ENCODE data around the gene SV2C.

SV2C gene

DNA sequence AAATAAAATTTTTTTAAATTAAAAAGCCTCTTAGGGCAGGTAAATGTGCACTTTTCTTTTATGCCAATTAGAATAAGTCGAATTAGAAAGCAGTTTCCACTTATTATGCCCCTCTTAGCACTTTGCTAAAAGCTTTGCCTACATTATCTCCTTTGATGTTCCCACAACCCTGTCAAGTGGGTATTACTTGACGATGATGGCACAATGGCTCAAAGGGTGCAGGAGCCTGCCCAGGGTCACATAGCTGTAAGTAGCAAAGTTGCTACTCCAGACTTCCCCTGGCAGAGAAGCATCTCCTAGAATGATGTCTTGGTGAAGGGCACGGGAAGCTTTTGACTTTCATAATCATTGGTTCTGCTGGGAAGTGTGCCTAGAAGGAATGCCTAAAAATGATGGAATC, 301.5 kb downstream of the SV2C start:
- DNase-seq (ENCODE audit: low spot score), result no peak

DNA sequence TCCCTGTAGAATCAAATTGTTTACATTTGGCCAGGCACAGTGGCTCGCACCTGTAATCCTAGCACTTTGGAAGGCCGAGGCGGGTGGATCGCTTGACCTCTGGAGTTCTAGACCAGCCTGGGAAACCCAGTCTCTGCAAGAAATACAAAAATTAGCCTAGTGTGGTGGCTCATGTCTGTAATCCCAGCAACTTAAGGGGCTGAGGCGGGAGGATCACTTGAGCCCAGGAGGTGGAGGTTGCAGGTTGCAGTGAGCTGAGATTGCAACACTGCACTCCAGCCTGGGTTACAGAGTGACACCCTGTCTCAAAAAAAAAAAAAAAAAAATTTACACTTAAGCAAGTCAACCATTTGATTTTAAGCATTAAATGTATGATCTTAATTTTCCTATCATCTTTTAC, 302.4 kb downstream of the SV2C start:
- no peak for DNase-seq (ENCODE audit: low spot score)

DNA sequence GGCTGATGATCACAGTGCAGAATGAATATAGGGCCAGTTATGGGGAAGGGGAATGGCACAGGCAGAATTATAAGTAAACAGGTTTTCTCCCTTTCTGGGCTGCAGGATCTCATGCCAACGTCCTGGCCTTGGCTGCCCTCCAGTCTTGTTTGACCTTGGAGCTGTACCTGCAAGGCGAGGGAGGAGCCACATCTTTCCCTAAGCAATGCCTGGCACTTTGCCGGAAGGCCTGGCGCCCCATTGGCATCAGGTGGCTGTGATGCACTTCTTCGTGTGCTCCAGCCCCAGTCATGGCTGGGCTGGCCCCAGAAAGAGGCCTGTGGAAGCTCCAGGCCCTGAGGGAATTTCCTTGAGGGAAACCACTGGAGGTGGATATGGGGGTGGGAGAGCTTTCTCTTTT, 303.2 kb downstream of the SV2C start:
- no peak for DNase-seq (ENCODE audit: low spot score)

DNA sequence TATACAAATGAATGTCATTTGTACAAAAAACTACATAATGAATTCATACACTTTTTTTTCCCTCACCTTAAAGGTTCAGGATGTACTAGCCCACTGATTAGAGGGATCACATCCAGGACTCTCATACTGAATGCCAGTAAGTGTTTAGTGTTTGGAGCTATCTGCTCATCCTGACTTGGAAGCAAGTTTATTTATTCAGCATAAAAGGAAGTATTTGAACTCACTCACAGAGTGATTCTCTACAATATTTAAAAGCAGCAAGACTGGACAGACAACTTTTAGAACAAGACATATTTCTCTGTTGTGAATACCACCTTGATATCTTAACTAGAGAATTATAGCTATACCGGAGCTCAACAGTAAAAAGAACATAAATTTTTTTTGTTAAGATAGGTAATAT, 305.1 kb downstream of the SV2C start:
- no peak for DNase-seq (ENCODE audit: low spot score)

- no peak for DNase-seq (ENCODE audit: low spot score)
These were observed 305.8 kb downstream of the SV2C start for GRCh38 chr5:76388791-76389512.

- DNase-seq (ENCODE audit: low spot score), result no peak
These were observed 306.5 kb downstream of the SV2C start for GRCh38 chr5:76389513-76390154.

DNA sequence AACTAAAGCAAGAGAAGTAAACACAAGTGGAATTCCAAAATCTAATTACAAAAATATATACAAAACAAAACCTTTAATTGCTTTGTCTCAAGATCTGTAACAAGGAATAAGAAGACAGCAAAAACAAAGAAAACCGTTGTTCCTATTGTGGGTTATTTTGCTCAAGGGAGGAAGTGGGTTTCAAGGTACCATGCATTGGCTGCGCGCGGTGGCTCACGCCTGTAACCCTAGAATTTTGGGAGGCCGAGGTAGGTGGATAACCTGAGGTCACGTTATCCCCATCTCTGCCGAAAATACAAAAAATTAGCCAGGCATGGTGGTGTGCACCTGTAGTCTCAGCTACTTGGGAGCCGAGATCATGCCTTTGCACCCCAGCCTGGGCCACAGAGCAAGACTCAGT, 307.8 kb downstream of the SV2C start:
- DNase-seq (ENCODE audit: low spot score), result no peak

- no peak for DNase-seq (ENCODE audit: low spot score)
These were observed 310.0 kb downstream of the SV2C start for GRCh38 chr5:76393035-76393680.

- DNase-seq (ENCODE audit: low spot score), result no peak
These were observed 314.0 kb downstream of the SV2C start for GRCh38 chr5:76397200-76397599.

DNA sequence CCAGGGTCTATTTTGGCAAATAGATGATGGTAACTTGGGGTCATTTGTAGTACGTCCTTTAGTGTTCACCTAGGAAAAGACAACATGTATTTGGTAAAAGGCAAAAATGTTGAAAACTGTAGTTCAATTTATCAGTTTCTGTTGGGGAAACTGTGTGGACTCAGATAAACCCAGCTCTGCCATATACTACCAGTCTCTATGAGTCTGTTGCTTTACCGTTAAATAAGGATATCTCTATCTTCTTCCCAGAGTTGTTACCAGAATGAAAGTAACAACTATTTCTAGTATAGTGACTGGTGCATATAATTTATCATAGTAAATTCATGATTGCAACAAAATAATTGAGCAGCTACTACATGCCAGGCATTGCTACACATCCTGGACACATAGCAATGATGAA, 316.1 kb downstream of the SV2C start:
- DNase-seq (ENCODE audit: low spot score), result no peak

GRCh38 chr5:76400466-76400865, 317.3 kb downstream of the SV2C start:
- no peak for DNase-seq (ENCODE audit: low spot score)

DNA sequence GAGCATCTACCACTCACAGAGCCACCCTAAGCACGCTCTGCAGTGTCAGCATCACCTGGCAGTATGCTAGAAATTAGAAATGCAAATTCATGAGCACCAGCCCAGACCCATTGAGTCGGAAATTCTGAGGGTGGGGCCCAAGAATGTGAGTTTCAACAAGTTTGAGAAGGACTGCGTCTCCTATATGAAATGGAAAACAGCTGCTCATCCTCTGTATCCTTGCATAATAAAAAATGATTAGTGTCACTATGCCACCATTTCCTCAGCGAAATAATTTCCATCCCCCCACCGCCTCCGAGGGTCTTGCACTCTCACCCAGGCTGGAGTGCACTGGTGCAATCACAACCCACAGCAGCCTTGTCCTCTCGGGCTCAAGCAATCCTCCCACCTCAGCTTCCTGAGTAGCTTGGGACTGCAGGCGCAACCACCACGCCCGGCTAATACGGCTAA, 318.6 kb downstream of the SV2C start:
- no peak for DNase-seq (ENCODE audit: low spot score)

GRCh38 chr5:76402251-76402885, 319.2 kb downstream of the SV2C start:
- no peak for DNase-seq (ENCODE audit: low spot score)

DNA sequence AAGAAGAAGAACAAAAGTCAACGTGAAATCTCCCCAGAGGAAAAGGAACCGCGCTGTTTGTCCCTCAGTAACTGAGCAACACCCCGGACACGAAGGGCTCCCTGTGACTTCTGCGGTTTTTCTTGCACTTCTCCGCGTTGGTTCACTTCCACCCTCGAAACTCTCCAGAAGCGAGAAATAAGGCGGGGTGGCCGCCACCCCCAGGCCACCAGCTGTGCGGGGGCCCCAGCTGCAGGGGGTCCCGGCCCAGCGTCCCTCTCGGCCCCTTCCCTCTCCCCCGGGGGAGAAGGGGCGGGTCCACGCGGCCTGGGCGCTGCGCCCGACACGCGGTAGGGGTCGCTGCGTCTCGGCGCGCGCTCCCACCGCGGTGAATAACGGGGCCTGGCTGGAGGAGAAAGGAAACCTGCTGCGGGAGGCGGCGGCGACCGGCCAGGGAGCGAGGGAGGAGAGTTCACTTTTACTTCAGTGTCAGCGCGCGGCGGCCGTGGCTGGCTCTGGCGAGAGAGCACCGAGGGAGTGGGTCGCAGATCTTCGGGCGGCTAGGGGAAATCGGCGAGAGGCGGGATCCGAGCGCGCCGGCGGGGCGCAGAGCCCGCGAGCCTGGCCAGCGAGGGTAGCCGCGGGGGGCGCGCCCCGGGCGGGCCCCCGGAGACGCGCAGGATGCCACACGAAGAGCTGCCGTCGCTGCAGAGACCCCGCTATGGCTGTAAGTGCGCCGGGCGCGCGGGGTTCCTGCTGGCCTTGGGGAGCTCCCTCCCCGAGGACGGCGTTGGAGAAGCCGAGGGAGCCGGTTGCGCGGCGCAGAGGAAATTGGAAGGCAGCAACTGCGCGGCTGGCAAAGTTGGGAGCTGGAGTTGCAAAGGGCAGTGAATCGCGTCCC, 319.9 kb downstream of the SV2C start, which contains the start of gene IQGAP2:
Gene IQGAP2 (plus strand): TSS at position 400 of the 880 bp plus-strand sequence. CDS start 261 bp downstream, at position 661.
- DNase-seq (ENCODE audit: low spot score), result peak; percentile 46
